Osteoblast (primary cell): Measurements from ENCODE around the gene CHKA. TPM values are rescaled to one million over a fixed set of nuclear protein-coding genes. Genes with fewer than 3 reads are reported as not detected.

Experiments
- DNase-seq: peaks from one replicate; pipeline ENCODE4 v3.0.0; 2011; ENCODE audit warnings: low spot score, mixed read lengths; ENCODE audit not compliant: insufficient read length; ENCODE audit errors: missing footprints
- H2AFZ ChIP-seq: 2 replicates; pipeline ENCODE4 v1.6.0; 2011; ENCODE audit warnings: mild to moderate bottlenecking, low read length
- H3K27ac ChIP-seq: 2 replicates; pipeline ENCODE4 v1.5.1; 2011; ENCODE audit warnings: mild to moderate bottlenecking, low read depth, low read length, moderate library complexity
- H3K27me3 ChIP-seq: 2 replicates; pipeline ENCODE4 v1.6.0; 2012; ENCODE audit warnings: mild to moderate bottlenecking, control low read depth, inconsistent platforms, low read length, moderate library complexity; ENCODE audit not compliant: insufficient read depth
- H3K36me3 ChIP-seq: 2 replicates; pipeline ENCODE4 v1.5.1; 2011; ENCODE audit warnings: mild to moderate bottlenecking, low read length, control low read depth, moderate library complexity; ENCODE audit not compliant: insufficient read depth
- H3K4me1 ChIP-seq: 2 replicates; pipeline ENCODE4 v1.5.1; 2011; ENCODE audit warnings: mild to moderate bottlenecking, low read length, control low read depth, moderate library complexity; ENCODE audit not compliant: insufficient read depth
- H3K4me2 ChIP-seq: 2 replicates; pipeline ENCODE4 v1.6.0; 2011; ENCODE audit warnings: mild to moderate bottlenecking, low read length; ENCODE audit not compliant: insufficient read depth
- H3K4me3 ChIP-seq: fragments of 200-600 bp; sonication (generic); 3 replicates; pipeline ENCODE4 v1.5.1; 2012; ENCODE audit warnings: mild to moderate bottlenecking, low read length, inconsistent platforms; ENCODE audit not compliant: insufficient read depth
- H3K79me2 ChIP-seq: 2 replicates; pipeline ENCODE4 v1.6.0; 2012; ENCODE audit warnings: mild to moderate bottlenecking, low read length, control low read depth, inconsistent platforms; ENCODE audit not compliant: insufficient read depth
- H3K9me3 ChIP-seq: 2 replicates; pipeline ENCODE4 v1.5.1; 2011; ENCODE audit warnings: low read depth, low read length, control low read depth
- H4K20me1 ChIP-seq: 2 replicates; pipeline ENCODE4 v1.6.0; 2012; ENCODE audit warnings: mild to moderate bottlenecking, low read length, control low read depth; ENCODE audit not compliant: insufficient read depth
- total RNA-seq: library from RNA; depleted of rRNA; stranded (reverse); fragments of >200 nt; gene quantifications from 2 replicates; pipeline ENCODE4 v1.2.3, GENCODE V29; 2012
- TF ChIP-seq, protein P1 (sequence below): IDR thresholded peaks from 2 replicates; pipeline ENCODE4 v1.5.1; 2011; ENCODE audit warnings: mild to moderate bottlenecking, low read depth, low read length, moderate library complexity; ENCODE audit errors: extremely low read depth

CHKA gene
- total RNA-seq, 1 donor, result 29.0 TPM

DNA sequence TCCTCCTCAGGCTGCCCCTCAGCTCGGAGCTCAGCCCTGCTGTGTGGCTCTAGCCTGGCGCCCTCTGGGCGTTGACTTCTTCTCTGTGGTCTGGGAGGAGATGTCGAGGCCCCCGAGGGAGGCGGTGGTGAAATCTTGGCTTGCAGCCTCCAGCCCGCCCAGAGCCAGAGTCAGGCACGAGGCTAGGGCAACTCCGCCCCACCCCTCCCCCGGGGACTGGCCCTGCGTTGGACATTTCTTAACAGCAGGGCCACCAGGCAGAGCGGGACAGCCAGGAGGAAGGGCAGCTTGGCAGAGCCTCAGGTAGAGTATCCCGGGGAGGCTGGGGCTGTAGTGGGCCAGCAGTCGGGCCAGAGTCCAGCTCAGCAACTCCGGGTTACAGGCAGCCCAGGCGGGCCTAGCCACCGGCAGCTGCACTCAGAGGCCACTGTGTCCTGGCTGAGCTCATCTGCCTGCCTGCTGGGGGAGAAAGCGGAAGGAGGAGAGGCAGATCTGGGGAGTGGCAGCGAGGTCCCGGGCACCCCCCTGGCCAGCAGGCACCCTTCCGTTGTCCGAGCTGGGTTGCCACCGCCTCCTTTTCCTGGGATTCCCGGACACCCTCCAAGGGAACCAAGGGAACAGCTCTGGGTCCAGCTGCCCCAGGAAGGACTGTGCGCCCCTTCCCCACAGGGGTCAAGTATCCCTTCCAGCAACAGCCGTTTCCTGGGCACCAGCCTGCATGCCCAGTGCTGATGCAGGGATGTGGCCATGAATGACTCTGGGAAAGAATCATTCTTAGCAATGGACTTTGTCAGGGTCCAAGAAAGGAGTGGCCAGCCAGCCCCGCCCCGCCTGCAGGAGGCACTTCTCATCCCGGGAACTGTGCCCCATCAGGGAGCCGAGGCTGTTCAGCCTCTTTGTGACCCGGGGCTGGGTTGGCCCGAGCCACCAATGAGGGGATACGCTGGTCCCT, 110.8 kb downstream of the CHKA start, which contains the start of gene ALDH3B1:
Gene ALDH3B1, plus strand, starts transcription at position 238 of the 952 bp plus-strand sequence. CDS start 4,971 bp downstream, outside the sequence.
- peak within 1 kb of the TSS; percentile 83 for H3K4me3 ChIP-seq
- DNase-seq, result peak; percentile 97
- H3K9me3 ChIP-seq, result no peaks in the 10 kb centered on the region
- H3K27ac ChIP-seq, result peak within 1 kb of the TSS; percentile 82
- no peaks in the 10 kb centered on the region for H4K20me1 ChIP-seq
- no peaks in the 10 kb centered on the region for H3K27me3 ChIP-seq
- no peaks in the 10 kb centered on the region for H3K36me3 ChIP-seq
- peak within 1 kb of the TSS; percentile 89 for H2AFZ ChIP-seq
- peaks cover 32% of the 10 kb centered on the region for H3K79me2 ChIP-seq
- H3K4me2 ChIP-seq, result peak within 1 kb of the TSS; percentile 98
- H3K4me1 ChIP-seq, result peaks cover 57% of the 10 kb centered on the region
- TF ChIP-seq, protein P1, sequence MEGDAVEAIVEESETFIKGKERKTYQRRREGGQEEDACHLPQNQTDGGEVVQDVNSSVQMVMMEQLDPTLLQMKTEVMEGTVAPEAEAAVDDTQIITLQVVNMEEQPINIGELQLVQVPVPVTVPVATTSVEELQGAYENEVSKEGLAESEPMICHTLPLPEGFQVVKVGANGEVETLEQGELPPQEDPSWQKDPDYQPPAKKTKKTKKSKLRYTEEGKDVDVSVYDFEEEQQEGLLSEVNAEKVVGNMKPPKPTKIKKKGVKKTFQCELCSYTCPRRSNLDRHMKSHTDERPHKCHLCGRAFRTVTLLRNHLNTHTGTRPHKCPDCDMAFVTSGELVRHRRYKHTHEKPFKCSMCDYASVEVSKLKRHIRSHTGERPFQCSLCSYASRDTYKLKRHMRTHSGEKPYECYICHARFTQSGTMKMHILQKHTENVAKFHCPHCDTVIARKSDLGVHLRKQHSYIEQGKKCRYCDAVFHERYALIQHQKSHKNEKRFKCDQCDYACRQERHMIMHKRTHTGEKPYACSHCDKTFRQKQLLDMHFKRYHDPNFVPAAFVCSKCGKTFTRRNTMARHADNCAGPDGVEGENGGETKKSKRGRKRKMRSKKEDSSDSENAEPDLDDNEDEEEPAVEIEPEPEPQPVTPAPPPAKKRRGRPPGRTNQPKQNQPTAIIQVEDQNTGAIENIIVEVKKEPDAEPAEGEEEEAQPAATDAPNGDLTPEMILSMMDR, result no peak

DNA sequence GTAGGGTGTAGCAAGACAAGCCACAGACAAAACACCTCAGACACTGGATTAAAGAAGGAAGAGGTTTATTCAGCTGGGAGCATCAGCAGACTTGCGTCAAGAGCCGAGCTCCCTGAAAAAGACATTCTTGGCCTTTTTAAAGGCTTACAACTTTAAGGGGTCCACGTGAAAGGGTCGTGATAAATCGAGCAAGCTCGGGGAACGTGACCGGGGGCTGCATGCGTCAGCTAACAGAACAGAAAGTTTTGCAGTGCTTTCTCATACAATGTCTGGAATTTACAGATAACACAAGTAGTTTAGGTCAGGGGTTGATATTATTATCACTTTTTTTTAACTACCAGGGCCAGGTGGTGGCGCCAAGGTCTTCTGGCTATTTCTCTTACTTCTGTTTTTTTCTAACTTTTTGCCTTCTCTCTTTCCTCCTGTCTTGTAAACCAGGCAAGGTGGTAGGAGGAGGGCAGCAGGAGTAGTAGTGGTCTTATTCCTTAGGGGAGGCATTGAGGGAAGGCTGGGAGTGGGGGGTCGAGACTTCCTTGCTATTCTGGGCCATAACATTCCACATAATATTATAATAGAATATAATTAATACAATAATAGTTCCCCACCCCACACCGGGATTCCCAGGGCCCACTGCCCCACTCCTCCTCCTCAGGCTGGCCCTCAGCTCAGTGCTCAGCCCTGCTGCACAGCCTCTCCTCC, 111.6 kb downstream of the CHKA start:
- DNase-seq, result no peak
- no peaks in the 10 kb centered on the region for H3K9me3 ChIP-seq
- H4K20me1 ChIP-seq, result no peaks in the 10 kb centered on the region
- no peak overlapping the region for H2AFZ ChIP-seq
- H3K36me3 ChIP-seq, result no peaks in the 10 kb centered on the region
- H3K27ac ChIP-seq, result peak overlapping the region; percentile 82
- H3K4me1 ChIP-seq, result peaks cover 52% of the 10 kb centered on the region
- H3K27me3 ChIP-seq, result no peaks in the 10 kb centered on the region
- peak overlapping the region; percentile 98 for H3K4me2 ChIP-seq
- H3K4me3 ChIP-seq, result peak overlapping the region; percentile 83
- peaks cover 32% of the 10 kb centered on the region for H3K79me2 ChIP-seq
- TF ChIP-seq, protein P1, result peak; percentile 26

DNA sequence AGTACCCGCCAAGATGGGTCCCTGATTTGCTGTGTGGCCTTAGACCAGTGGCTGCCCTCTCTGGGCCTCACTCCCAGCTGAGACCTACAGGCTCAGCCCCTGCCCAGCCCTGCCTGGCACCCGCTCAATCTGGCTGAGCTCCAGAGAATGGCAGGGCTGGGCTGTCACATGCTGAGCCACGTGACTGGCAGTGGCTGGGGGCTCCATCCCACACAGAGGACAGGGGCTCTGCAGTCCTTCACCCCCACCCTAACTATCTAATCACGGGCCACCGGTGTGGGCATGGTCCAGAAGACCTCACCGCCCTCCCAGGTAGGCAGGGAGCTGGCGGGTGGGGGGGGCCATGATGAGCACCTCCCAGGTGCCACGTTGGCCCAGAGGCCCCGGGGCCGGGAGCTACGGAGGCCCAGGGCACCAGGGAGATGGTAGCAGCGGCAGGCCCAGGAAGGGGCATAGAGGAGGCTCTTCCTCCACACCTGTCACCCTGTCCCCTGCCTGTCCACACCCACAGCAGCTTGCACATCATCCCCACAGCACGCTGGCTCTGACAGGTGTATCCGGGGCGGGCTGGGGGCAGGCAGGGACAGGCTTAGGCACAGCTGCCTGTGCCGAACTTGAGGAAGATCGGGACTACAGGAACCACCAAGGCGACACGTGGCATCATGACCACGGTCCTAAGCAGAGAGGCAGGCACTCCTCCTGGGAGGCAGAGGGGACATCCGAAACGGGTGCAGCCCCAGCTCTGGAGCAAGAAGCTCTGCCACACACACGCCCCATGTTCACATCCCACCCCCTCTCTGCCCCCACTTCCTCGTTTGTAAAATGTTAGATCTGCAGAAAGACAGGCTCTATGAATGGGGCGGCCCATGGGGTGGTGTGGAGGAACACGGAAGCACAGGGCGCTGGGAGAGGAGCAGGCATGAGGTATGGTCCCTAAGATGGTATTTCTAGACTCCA, 112.5 kb downstream of the CHKA start:
- H3K36me3 ChIP-seq, result no peaks in the 10 kb centered on the region
- no peaks in the 10 kb centered on the region for H3K27me3 ChIP-seq
- peaks cover 25% of the 10 kb centered on the region for H3K79me2 ChIP-seq
- H4K20me1 ChIP-seq, result no peaks in the 10 kb centered on the region
- H3K4me2 ChIP-seq, result peak overlapping the region; percentile 98
- no peak for DNase-seq
- H3K9me3 ChIP-seq, result no peaks in the 10 kb centered on the region
- TF ChIP-seq, protein P1, result no peak
- peak overlapping the region; percentile 82 for H3K27ac ChIP-seq
- no peak overlapping the region for H2AFZ ChIP-seq
- H3K4me1 ChIP-seq, result peaks cover 47% of the 10 kb centered on the region
- H3K4me3 ChIP-seq, result no peak overlapping the region
